IgD-negative memory B cell (primary cell): ENCODE measurements around the gene RAB8B. TPM values are rescaled to one million over a fixed set of nuclear protein-coding genes. Genes with fewer than 3 reads are reported as not detected.

Source experiments
- H3K27ac Mint-ChIP-seq, 3 donors: one replicate each; pipeline ENCODE4 v1.8.0; 2020 to 2022; ENCODE audit warnings: mild to moderate bottlenecking in 3 of 3, mixed read lengths in 3 of 3, moderate library complexity in 1 of 3
- H3K27me3 Mint-ChIP-seq: one replicate; pipeline ENCODE4 v1.8.0; 2021; ENCODE audit warnings: mixed read lengths
- H3K36me3 Mint-ChIP-seq: one replicate; pipeline ENCODE4 v1.8.0; 2020; ENCODE audit warnings: mild to moderate bottlenecking, mixed read lengths
- H3K4me1 Mint-ChIP-seq, 3 donors: one replicate each; pipeline ENCODE4 v1.8.0; 2020 to 2022; ENCODE audit warnings: mixed read lengths in 3 of 3, mild to moderate bottlenecking in 1 of 3
- H3K4me3 Mint-ChIP-seq, 4 donors: one replicate each; pipeline ENCODE4 v1.8.0; 2020 to 2022; ENCODE audit warnings: mild to moderate bottlenecking in 4 of 4, mixed read lengths in 4 of 4, moderate library complexity in 3 of 4
- H3K9me3 Mint-ChIP-seq, 3 donors: one replicate each; pipeline ENCODE4 v1.8.0; 2020 to 2021; ENCODE audit warnings: mixed read lengths in 3 of 3, mild to moderate bottlenecking in 1 of 3
- polyA plus RNA-seq: library from polyadenylated mRNA; unstranded; fragments of 300-500 nt; fragmentation: Illumina TruSeq; gene quantifications from one replicate; pipeline ENCODE4 v1.2.3, GENCODE V29; 2021

Gene RAB8B
- polyA plus RNA-seq, 1 donor from 2014 or later: 57.6 TPM

DNA sequence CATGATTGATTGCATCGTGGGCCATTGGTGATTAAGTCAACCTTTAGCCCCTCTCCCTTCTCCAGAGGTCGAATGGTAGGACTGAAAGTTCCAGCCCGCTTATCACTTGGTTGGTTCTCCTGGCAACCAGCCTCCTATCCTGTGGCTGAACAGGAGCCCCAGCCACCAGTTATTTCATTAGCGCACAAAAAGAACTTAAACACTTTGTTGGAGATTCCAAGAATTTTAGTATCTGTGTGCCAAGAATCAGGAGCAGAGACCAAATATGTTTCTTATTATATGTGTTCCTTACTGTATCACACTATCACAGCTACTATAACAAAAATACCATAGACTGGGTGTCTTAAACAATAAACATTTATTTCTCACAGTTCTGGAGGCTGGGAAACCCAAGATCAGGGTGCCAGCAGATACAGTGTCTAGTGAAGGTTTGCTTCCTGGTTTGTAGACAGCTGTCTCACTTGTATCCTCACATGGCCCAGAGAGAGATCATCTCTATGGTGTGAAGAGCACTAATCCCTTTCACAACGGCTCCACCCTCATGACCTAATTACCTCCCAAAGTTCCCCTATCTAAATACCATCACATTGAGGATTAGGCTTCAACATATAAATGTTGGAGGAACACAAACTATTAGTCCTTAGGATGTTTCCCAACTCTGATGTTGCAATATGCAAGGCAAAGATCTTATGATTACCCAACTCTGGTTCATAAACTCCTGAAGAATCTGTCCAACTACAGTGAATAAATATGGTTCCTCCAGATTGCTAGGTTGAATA is 57.5 kb downstream of the RAB8B start:
- Mint-ChIP-seq H3K4me3 (no peak overlapping the region), H3K27ac (peak overlapping the region in 1 of 3 donors; percentile 46), H3K9me3 (peaks cover 0 to 4% (median 0%) of the 10 kb centered on the region in 3 donors), H3K27me3 (no peaks in the 10 kb centered on the region), H3K36me3 (peaks cover 6% of the 10 kb centered on the region), H3K4me1 (peaks cover 10 to 18% (median 11%) of the 10 kb centered on the region in 3 donors)

- peaks cover 0 to 12% (median 1%) of the 10 kb centered on the region in 3 donors for H3K4me1 Mint-ChIP-seq
- H3K27ac Mint-ChIP-seq: peak overlapping the region in 1 of 3 donors; percentile 16
- H3K36me3 Mint-ChIP-seq: peaks cover 3% of the 10 kb centered on the region
These were observed 61.0 kb downstream of the RAB8B start for GRCh38 chr15:63250312-63250965.

DNA sequence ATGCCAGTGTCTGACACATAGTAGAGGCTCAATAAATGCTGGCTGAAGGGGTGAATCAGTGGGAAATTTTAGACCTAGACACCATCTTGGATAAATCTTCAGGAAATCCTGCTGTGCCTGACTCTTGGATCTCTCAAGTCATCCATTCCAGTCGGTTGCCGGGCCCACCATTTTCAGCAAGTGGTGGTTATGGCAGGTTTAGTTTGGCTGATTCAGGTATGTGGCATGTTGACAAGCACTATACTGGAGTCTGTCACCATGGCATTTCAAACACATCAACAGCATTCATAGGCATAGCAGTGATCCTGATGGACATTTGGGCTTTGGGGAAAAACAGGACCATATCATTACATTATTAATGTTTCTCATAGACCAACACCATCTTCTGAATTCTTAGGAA is 62.3 kb downstream of the RAB8B start:
- Mint-ChIP-seq H3K27ac (no peak overlapping the region), H3K4me1 (peaks cover 0 to 10% (median under 1%) of the 10 kb centered on the region in 3 donors), H3K36me3 (peaks cover 2% of the 10 kb centered on the region), H3K4me3 (no peak overlapping the region), H3K27me3 (no peaks in the 10 kb centered on the region), H3K9me3 (no peaks in the 10 kb centered on the region)

More at GRCh38 chr15:63250312-63250965, 61.0 kb downstream of the RAB8B start:
- Mint-ChIP-seq H3K9me3 (no peaks in the 10 kb centered on the region), H3K4me3 (no peak overlapping the region), H3K27me3 (no peaks in the 10 kb centered on the region)

- no peak overlapping the region for H3K4me3 Mint-ChIP-seq
- H3K4me1 Mint-ChIP-seq: peaks cover 0 to 4% (median 0%) of the 10 kb centered on the region in 3 donors
- peak overlapping the region in 1 of 3 donors; percentile 23 for H3K27ac Mint-ChIP-seq
- peaks cover 2% of the 10 kb centered on the region for H3K36me3 Mint-ChIP-seq
- no peaks in the 10 kb centered on the region for H3K27me3 Mint-ChIP-seq
- no peaks in the 10 kb centered on the region for H3K9me3 Mint-ChIP-seq
These were observed 62.9 kb downstream of the RAB8B start for GRCh38 chr15:63252292-63252691.

- Mint-ChIP-seq H3K4me1 (no peaks in the 10 kb centered on the region), H3K36me3 (peaks cover 9% of the 10 kb centered on the region), H3K9me3 (no peaks in the 10 kb centered on the region), H3K27me3 (no peaks in the 10 kb centered on the region), H3K4me3 (no peak overlapping the region), H3K27ac (no peak overlapping the region)
These were observed 65.6 kb downstream of the RAB8B start for GRCh38 chr15:63254991-63255390.

DNA sequence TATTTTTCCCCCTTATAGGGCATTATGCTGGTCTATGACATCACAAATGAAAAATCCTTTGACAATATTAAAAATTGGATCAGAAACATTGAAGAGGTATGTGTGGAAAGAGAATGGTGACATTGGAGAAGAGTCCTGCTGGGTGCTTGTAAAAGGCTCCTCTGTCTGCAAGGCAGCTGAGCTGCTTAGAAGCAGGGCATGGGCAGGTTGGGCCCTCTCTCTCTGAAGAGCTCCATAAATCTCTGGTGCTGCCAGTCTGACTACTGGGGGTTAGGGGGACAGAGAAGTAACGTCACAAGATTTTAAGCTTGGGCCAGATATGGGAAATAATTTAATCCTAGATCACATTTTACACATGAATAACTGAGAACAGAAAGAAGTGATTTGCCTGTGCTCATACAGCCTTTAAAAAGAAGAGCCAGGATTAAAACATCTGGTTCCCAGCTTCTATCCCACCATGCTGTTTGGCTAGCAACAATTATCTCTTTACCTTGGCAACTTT is 66.1 kb downstream of the RAB8B start:
- H3K27me3 Mint-ChIP-seq: no peaks in the 10 kb centered on the region
- no peak overlapping the region for H3K4me3 Mint-ChIP-seq
- peaks cover 11% of the 10 kb centered on the region for H3K36me3 Mint-ChIP-seq
- H3K27ac Mint-ChIP-seq: no peak overlapping the region
- H3K4me1 Mint-ChIP-seq: no peaks in the 10 kb centered on the region
- no peaks in the 10 kb centered on the region for H3K9me3 Mint-ChIP-seq

- no peaks in the 10 kb centered on the region for H3K27me3 Mint-ChIP-seq
- H3K9me3 Mint-ChIP-seq: no peaks in the 10 kb centered on the region
- peaks cover 14% of the 10 kb centered on the region for H3K36me3 Mint-ChIP-seq
- peaks cover 0 to 1% (median 0%) of the 10 kb centered on the region in 3 donors for H3K4me1 Mint-ChIP-seq
- H3K27ac Mint-ChIP-seq: peak overlapping the region in 1 of 3 donors; percentile 41
- no peak overlapping the region for H3K4me3 Mint-ChIP-seq
These were observed 67.2 kb downstream of the RAB8B start for GRCh38 chr15:63256433-63257274.

- no peaks in the 10 kb centered on the region for H3K9me3 Mint-ChIP-seq
- H3K4me3 Mint-ChIP-seq: no peak overlapping the region
- peak overlapping the region in 1 of 3 donors; percentile 63 for H3K27ac Mint-ChIP-seq
- H3K4me1 Mint-ChIP-seq: peaks cover 0 to 1% (median 0%) of the 10 kb centered on the region in 3 donors
- H3K36me3 Mint-ChIP-seq: peaks cover 13% of the 10 kb centered on the region
- no peaks in the 10 kb centered on the region for H3K27me3 Mint-ChIP-seq
These were observed 69.3 kb downstream of the RAB8B start for GRCh38 chr15:63258658-63259057.

DNA sequence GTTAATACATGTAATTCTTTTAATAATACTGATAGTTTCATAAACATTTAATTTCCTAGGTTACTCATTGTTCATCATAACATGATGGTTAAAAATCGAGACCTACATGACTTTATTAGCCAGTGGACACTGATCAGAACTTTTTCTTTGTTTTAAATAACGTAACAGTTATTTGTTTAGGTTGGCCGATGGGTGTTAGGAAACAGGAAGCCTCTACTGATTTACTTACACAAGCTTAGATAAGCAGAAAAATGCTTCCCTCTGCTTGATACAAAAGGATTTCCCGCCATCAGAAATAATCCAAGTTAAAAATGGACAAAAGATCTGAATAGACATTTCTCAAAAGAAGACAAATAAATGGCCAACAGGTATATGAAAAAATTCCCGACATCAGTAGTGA is 71.4 kb downstream of the RAB8B start:
- peaks cover 13% of the 10 kb centered on the region for H3K36me3 Mint-ChIP-seq

GRCh38 chr15:63261311-63261710 is 71.9 kb downstream of the RAB8B start:
- Mint-ChIP-seq H3K36me3 (peaks cover 13% of the 10 kb centered on the region), H3K27ac (peak overlapping the region in 1 of 3 donors; percentile 82), H3K4me1 (peaks cover 0 to 1% (median 0%) of the 10 kb centered on the region in 3 donors), H3K27me3 (no peaks in the 10 kb centered on the region), H3K4me3 (no peak overlapping the region), H3K9me3 (no peaks in the 10 kb centered on the region)

More for the DNA sequence above, 71.4 kb downstream of the RAB8B start:
- peaks cover 0 to 1% (median 0%) of the 10 kb centered on the region in 3 donors for H3K4me1 Mint-ChIP-seq
- H3K27me3 Mint-ChIP-seq: no peaks in the 10 kb centered on the region
- H3K9me3 Mint-ChIP-seq: no peaks in the 10 kb centered on the region
- no peak overlapping the region for H3K4me3 Mint-ChIP-seq
- H3K27ac Mint-ChIP-seq: no peak overlapping the region

DNA sequence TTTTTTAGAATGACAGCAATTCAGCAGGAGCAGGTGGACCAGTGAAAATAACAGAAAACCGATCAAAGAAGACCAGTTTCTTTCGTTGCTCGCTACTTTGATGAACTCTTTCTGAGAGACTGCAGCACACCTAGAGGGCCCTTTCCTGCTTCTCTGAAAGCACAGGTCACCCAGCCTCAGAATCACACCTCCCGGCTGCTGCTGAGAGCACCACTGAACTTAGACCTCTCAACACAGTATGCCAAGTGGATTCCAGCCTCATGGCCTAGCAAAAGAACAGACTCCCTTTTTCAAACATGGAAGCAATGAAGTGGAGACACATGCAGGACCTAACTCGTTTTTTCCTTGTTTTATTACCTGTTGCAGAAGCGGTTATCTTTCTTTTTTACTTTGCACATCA is 74.1 kb downstream of the RAB8B start:
- H3K27me3 Mint-ChIP-seq: no peaks in the 10 kb centered on the region
- no peaks in the 10 kb centered on the region for H3K9me3 Mint-ChIP-seq
- peaks cover 9% of the 10 kb centered on the region for H3K36me3 Mint-ChIP-seq
- H3K27ac Mint-ChIP-seq: peak overlapping the region in 2 of 3 donors; percentile 40 to 53
- peaks cover 0 to 1% (median 0%) of the 10 kb centered on the region in 3 donors for H3K4me1 Mint-ChIP-seq
- no peak overlapping the region for H3K4me3 Mint-ChIP-seq

DNA sequence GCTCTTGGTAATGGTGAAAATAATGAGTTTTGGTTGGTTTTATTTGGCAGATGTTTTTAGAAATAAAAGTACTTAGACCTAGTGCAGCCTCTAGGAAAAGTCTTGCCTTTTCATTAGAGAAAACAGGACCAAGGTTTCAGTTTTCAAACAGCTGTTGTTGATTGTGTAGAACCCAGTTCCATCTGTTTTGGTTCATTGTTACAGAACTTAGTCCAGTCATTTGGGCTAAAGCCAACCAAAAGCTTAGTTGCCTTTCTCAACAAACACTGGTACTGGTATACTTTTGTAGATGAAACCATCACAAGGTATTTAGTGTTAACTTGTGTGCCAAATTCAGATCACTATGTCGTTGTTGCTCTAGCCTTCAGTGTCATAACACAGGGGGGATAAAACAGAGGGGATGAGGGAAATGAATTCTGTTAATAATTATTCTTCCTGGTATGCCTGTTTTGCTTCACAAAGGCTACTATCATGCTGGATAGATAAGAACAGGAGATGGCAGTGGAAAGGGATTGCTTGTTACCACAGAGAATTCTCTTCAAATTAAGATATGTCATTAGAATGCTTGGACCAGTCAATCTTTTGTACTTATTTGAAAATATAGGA is 75.4 kb downstream of the RAB8B start:
- Mint-ChIP-seq H3K4me1 (peaks cover 0 to 3% (median 0%) of the 10 kb centered on the region in 3 donors), H3K36me3 (peaks cover 7% of the 10 kb centered on the region), H3K27ac (no peak overlapping the region), H3K9me3 (no peaks in the 10 kb centered on the region), H3K4me3 (no peak overlapping the region), H3K27me3 (no peaks in the 10 kb centered on the region)

GRCh38 chr15:63274427-63274826 is 85.0 kb downstream of the RAB8B start:
- H3K27ac Mint-ChIP-seq: peak overlapping the region in 1 of 3 donors; percentile 84
- H3K4me3 Mint-ChIP-seq: peak overlapping the region in 1 of 4 donors; percentile 3
- no peaks in the 10 kb centered on the region for H3K27me3 Mint-ChIP-seq
- H3K4me1 Mint-ChIP-seq: peaks cover 13 to 29% (median 15%) of the 10 kb centered on the region in 3 donors
- peaks cover 2% of the 10 kb centered on the region for H3K36me3 Mint-ChIP-seq
- H3K9me3 Mint-ChIP-seq: no peaks in the 10 kb centered on the region

DNA sequence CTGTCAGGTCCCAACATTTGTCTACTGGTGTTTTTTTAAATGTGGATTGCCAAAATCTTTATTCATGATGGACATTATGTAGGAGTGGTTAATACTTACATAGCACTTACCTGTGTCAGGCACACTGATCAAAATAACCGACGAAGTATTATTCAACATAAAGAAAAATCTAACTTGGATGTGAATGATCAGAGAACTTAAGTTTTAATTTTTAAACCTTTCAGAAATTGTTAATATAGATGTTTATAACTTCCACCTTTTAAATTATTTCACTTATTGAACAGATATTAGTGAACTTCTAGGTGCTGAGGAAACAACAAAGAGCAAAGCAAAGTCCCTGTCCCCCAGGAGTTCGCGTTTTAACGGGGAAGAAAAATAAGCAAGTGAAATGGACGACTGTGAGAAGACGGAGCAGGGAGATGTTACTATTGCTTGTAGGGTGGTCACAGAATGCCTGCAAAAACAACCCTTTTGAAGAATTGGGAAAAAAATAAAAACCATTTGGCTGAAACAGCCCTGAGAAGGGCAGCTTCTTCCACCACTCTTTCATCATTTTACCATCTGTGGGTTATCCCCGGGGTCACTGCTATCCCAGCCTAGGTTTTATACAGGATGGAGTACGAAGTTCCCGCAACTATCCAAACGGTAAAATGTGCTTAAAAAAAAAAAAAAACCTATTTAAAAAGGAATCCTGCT is 87.1 kb downstream of the RAB8B start:
- Mint-ChIP-seq H3K27ac (peak overlapping the region; percentile 41 to 64 (median 60)), H3K36me3 (no peaks in the 10 kb centered on the region), H3K27me3 (no peaks in the 10 kb centered on the region), H3K9me3 (no peaks in the 10 kb centered on the region), H3K4me3 (peak overlapping the region; percentile 82 to 96 (median 88)), H3K4me1 (peaks cover 13 to 30% (median 17%) of the 10 kb centered on the region in 3 donors)
